HG03439 (cell line): ENCODE results near the gene CCKAR.
"Not testable (repeated sequence)": the region's sequence is repeated elsewhere in the genome, so short reads cannot be mapped to it uniquely, and the experiment has no call there.

Experiments
- ATAC-seq: cut with Tn5 transposase; IDR thresholded peaks from one replicate; pipeline ENCODE4 v1.9.1; 2021; ENCODE audit warnings: mild to moderate bottlenecking, moderate library complexity; ENCODE audit not compliant: unreplicated experiment

The CCKAR gene, protein sequence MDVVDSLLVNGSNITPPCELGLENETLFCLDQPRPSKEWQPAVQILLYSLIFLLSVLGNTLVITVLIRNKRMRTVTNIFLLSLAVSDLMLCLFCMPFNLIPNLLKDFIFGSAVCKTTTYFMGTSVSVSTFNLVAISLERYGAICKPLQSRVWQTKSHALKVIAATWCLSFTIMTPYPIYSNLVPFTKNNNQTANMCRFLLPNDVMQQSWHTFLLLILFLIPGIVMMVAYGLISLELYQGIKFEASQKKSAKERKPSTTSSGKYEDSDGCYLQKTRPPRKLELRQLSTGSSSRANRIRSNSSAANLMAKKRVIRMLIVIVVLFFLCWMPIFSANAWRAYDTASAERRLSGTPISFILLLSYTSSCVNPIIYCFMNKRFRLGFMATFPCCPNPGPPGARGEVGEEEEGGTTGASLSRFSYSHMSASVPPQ

DNA sequence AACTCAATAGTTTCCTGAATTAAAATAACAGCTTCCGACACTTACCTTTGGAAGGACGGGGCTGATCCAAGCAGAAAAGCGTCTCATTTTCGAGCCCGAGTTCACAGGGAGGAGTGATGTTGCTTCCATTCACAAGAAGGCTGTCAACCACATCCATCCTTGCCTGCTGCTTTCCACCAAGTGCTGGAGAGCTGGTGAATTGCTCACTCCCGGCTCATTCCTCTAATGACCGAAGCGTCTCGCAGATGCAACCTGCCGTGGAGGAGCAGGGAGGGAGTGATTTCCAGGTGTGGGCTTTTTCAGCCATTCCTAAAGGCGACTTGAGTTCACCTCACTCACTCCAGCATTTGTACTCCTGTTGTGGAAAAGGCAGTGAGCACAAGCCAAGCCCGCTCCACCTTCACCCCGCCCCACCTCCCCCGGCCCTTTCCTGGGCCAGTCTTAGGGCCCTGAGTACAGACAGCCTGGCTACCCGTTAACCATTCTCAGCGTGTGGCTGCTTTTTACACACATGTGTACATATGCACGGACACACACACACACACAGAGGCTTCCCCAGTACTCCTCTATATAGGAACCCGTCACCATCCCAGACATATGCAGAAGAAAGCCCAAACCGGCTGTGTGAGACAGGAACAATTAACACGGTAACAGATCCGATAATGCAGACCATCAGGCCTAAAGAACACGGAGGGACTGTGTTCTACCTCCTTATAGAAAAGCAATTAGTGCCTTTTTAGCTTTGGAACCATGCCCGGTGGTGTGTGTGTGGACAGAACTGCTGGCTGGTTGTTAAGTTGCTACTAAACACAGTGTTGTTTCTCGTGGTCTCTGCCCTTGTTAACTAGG, at the start of gene CCKAR:
Gene CCKAR, minus strand, starts transcription at position 374 of the 849 bp plus-strand sequence. Its CDS starts 217 bp downstream, at position 157.
- ATAC-seq: no peak

DNA sequence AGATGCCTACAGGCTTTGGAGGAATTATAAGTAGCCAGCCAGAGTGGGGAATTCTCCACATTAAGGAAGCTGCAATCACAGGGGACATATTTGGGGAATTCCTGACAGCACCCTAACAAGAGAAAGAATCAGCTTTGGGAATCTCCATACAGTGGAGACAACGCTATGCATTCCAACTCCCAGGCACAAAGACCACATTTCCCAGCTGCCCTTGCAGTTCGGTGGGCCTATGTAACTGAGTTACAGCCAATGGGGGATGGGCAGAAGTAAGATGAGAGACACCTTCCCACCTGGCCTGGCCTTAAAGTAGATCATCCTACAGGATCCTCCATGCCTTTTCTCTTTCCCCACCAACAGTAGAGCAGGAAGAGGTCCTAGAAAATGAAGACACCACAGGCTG, 43.4 kb upstream of the CCKAR start:
- ATAC-seq: no peak

DNA sequence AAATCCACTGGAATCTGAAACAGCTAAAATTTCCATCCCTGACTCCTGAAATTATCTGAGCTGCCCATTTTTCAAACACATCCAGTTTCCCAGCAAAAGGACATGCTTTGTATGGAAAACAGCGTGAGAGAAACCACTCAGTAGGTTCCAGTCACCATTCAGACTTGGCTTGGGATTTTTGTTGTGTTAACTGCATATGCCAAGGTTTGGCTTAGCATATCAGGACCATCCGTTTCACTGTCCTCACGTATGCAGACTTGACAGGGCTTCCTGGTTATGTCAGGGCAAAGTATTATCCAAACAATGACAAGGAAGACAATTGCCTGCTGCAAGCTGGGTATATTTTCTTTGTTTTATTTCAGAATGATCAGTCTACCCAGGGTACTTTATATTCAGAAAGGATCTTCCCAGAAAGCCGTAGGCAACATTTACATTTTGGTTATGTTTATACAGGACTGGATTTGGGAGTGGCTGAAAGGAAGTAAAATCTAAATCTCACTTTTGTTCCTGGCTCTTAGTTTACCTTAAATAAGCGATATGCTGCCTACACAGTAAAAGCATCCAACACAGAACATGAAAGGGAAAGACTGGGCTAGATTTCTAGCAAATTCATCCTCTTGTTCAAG, 41.3 kb upstream of the CCKAR start:
- no peak for ATAC-seq

DNA sequence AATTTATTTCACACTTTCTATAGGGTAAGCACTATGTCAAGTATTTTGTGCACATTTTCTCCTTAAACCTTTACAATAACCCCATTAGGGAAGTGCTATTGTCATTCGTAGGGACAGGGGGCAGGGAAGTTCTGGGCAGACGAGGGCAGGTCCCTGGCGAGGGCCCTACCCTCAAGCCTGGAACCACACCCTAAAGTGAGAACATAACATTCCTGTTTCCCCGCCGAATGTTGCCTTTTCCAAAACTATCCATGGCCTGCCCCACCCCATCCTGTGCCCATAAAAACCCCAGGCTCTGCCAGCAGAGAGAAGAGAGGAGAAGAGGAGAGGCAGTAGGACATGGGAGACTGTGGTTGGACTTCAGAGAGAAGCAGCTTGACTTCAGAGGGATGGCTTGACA, 39.8 kb upstream of the CCKAR start:
- ATAC-seq: no peak

DNA sequence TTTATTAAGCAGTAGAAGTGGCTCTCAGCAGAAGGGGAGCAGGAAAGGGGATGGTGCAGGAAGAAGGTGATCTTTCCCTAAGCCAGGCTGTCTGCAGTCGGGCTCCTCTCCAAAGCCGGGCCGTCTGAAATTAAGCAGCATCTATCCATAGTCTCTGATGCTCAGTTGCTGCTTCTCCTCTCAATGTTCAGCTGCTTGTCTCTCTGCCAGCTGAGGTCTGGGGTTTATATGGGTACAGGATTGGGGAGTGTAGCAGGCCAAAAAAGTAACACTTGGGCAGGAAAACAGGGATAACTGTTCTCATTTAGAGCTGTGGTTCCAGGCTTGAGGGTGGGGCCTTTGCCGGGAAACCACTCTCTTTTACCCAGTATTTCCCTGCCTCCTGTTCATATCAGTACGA, 39.2 kb upstream of the CCKAR start:
- no peak for ATAC-seq

DNA sequence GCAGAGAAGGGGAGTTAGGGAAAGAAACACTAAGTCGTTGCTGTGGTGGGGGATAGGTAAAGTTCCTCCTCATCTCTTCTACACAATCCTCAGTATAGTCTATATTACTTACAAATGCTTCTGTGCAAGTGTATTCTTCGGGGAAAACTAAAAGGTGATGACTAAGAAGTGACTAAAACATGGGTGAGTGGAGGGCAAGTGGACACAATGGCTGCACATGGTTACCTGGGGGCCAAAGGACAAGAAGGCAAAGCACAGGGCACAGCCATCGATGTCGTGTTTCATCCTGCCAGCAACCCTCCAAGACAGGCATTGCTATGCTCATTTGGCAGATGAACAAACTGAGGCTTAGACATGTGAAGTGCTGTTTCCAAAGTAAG, 35.5 kb upstream of the CCKAR start:
- no peak for ATAC-seq

DNA sequence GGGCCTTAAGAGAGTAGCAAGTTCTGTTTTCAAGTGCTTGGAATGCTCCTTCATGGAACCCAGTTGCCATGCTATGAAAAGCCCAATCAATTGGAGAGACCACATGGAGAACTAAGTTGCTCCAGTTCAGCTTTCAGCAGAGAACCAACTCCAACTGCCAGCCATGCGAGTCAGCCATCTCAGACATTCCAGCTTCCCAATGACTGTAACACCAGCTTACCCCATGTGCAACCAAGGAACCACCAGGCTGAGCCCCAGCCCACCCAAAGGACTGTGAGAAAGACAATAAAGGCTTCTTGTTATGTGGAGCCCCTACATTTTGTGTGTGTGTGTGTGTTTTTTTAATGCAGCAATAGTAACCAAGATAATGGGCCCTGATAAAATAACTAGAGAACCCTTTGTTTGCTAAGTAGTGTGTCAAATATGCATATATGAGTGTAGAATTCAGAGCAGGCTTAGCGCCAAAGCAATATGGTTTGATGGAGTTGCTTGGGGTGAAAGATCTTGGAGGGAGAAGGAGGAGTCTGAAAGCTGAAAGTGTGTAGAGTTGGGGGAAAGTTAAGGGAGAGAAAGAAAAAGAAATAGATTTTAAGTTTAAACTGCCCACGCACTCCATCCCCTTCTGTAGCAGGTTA, 35.0 kb upstream of the CCKAR start:
- no peak for ATAC-seq

DNA sequence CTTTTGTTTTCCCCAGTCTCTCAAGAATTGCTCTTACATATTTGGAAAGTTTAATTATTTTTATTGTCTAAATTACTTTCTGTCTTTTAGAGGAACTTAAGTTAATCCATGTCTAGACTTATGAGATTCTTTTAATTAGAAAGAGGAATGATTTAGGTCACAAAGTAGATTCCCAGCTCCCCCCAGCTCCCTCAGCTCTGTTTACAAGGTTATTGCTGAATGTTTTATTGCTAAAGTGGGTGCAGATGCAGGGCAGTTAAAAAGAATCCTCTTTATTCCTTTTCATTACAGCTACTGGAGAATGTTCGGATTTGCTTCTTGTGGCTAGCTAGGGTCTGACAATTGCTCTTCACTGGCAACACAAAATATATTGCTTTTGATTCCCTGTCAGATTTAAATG, 33.7 kb upstream of the CCKAR start:
- no peak for ATAC-seq

DNA sequence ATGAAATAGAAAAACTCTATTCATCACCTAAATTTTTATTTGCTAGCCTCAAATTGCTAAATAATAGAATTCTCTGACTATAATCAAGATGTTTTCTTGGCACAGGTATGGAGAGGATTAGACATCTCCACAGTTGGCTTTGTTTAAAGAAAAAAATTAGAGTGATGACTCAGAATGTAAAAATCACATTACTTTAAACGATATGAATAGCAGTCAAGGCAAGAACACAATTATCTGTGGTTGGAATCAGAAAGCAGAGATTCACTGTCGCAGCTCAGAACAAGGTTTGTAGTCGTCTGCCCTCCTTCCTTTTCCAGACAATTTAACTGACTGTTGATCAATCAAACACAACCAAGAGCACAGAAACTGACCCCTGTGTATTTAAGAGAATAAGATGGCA, 32.2 kb upstream of the CCKAR start:
- ATAC-seq: no peak

DNA sequence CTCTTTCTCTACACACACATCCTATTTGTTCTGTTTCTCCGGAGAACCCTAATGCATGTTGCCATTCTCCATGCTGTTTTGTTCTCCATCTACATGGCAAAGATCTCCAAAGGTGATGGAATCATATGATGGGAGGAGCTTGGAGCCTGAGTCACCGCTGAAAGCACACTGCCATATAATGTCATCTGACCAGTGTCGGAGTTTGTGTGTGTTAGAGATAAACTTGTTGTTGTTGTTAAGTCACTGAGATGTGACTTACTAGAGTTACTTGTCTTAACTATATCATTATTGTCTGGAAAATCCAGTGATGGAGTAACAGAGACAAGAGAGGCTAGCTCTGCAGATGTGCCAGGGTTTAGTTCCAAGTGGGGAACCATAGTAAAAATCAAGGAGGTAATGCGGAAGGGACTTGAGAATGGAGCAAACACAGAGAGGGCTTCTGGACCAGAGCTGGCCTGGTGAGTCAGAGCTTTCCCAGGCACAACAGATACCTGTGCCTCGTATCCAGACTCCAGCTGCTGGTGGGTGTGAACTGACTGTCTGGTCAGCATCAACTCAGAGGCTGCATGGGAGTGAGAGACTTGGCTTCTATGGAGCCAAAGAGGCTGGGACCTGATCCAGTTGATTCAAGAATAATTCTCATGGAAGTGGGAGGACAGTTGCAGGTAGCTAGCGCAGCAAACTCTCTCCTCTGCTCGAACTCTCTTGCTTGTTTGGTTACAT, 30.6 kb upstream of the CCKAR start:
- ATAC-seq: no peak

DNA sequence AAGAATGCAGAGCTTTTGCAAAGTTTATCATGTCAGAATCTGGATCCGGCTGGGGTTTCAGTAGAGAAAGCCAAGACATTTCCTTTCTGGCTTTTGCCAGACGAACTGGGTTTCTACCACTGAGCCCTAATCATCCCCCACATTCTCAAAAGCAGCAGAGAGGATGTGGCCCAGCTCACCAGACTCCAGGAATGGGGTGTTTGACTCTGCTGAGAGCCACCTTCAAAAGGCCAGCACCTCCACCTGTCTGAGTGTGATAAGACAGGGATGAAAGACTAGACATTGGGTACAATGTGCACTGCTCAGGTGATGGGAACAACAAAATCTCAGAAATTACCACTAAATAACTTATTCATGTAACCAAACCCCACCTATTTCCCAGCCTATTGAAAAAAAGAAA, 25.7 kb upstream of the CCKAR start:
- ATAC-seq: no peak

DNA sequence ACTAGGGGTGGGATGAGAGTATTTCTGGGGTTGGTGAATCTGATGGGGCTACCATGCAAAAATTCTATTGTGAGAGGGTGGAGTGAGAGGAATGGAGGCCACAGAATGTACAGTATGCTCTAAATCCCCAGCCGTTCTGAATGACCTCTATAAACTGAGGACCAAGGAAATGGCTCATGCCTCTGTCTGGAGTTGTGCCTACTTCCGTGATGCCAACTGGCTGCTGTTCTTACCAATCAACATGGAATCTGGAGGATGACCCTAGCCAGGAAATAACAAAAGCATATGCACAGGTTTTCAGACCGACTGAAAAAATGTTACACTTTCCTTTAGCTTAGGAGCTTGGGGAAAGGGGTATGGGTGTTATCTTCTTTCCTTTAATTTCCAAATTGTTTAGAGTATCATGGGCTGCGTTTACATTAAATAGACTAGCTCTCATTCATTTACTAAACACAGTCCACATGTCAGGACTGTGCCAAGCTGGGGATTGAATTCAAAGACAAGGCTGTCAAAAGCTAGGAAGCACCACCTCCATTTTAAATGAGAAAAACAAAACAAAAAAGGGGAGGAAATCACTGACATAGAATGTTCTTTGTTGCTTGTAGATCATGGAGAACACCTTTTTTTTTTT, 20.2 kb upstream of the CCKAR start:
- ATAC-seq: no peak

DNA sequence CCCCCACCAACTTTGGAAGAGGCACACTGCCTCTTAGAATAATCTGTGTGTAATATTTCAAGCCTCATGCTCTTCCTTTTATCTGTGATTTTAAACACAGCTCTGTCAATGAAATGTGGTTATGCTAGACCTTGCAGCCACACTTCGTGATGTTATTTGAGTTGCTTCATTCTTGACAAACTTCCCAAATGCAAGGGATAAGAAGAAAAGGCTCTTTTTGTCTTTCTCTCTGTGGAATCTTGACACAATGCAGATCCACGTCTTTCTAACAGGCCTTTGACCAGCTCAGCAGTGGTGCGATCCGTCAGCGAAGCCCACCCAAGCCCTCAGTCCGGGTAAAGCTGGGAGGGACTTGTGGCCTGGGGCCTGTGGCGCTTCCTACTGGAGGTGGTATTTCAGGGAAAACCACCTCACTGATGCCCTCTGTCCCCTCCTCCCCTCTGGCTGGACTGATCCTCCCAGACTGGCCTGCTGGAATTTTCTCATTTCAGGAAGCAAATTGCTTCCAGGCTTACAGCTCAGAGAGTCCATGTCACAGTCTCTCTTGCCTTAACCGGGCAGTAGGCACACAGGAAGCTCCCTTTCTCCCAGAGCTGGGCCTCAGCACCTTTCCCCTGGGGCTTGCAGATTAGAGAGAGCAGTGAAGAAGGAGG, 19.5 kb upstream of the CCKAR start:
- ATAC-seq: no peak

DNA sequence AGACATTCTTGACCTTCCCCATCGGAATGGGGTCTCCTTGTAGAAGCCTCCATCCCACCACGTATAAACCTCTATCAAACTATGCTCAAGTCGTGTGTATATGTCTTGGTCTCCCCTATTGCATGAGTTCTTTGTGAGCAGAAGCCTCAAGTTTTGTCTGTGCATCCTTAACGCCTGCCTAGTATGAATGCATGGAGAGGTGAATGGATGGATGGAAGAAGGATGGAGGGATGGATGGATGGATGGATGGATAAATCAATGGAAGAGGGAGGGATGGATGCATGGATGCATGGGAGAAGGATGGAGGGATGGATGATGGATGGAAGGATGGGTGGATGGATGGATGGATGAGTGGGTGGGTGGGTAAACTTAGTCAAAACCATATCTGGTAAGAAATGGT, 17.0 kb upstream of the CCKAR start:
- ATAC-seq: no peak

DNA sequence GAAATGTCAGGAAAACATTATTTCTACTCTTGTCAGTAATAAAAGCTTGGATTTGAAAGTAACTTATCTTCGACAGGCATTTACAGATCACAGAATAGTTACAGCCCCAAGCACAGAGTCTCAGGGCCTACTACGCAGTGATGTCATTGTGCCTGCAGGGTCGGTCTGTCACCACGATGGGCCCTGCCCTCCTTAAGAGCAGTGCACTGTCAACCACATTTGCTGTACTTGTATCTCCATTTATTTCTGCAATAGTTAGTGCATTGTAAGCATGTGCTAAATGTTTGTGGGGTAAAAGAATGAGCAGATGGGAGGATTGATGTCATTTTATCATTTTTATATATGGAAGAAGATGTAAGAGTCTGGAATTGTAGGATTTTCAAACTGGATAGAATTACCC, 13.6 kb upstream of the CCKAR start:
- ATAC-seq: no peak

DNA sequence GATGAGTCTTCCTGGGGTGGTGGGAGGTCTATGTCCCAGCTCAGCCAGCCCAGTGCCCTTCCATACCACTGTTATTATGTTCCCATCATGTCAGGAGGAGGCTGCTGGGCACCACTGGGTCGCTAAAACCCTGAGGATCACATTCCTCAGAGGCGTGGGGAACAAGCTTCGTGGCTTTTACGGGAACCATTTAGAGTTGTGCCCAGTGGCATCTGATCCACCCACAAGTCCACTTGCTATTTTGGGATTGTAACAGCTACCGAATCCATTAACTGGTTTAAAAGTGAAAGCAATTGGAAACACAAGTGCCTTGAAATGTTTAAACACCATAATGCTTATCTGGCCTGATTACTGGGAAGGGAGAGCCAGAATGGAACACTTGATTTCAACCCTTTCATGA, 13.1 kb upstream of the CCKAR start:
- ATAC-seq: no peak

DNA sequence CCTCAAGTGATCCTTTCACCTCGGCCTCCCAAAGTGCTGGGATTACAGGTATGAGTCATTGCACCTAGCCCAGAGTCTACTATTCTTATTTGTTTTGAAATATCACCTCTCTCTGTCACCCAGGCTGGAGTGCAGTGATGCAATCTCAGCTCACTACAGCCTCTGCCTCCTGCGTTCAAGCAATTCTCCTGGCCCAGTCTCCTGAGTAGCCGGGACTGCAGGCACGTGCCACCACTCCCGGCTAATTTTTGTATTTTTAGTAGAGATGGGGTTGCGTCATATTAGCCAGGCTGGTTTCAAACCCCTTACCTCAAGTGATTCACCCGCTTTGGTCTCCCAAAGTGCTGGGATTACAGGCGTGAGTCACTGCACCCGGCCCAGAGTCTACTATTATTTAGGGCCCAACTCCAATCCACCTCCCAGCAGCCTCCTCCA, 10.3 kb upstream of the CCKAR start:
- ATAC-seq: not testable (repeated sequence)

DNA sequence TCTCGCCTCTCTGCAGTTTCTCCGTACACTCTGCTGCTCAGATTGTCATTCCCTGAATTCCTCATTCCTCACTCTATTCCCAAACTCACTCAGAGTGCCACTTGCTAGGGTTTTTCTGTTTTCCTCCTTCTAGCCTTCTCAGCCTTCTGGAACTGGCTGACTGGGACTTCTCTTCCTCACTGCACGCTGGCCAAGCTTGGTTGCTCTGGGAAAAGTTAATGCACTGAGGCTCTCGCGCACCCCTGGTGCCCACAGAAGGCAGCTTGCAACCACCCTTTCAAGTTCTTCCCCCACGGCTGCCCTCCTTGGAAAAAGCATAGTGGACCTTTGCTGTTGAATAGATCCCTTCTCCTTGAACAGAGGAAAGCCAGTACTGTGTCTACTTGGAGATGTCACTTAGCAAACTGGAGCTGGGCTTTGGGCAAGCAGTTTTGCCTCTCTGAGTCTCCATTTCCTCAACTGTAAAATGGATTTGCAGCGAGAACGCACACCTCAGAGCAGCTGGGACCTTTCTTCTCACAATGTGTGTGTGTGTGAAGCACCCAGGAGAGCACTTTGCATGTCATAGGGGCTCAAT, 6.0 kb upstream of the CCKAR start:
- ATAC-seq: no peak

DNA sequence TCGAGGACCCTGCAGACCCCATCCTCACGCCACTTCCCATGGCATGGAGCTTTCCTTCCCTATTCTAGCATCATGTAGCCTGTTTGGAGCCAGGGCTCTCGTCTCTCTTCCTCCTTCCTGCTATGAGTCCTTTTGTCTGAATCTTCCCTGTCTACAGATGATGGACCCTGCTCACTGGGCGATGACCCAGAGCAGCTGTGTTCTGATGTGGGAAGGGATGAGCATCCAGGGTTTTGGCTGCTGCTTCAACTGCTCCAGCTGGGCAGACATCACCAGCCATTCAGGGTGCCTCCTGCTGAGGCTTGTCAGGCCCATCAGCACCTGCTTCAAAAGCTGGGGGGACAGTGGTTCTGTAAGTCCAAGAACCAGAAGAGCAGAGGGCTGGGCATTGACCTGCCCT, 3.2 kb upstream of the CCKAR start:
- ATAC-seq: no peak
